ENCODE results near the gene MYL5.
"Not testable (repeated sequence)": the region's sequence is repeated elsewhere in the genome, so short reads cannot be mapped to it uniquely, and the experiment has no call there.

The MYL5 gene

DNA sequence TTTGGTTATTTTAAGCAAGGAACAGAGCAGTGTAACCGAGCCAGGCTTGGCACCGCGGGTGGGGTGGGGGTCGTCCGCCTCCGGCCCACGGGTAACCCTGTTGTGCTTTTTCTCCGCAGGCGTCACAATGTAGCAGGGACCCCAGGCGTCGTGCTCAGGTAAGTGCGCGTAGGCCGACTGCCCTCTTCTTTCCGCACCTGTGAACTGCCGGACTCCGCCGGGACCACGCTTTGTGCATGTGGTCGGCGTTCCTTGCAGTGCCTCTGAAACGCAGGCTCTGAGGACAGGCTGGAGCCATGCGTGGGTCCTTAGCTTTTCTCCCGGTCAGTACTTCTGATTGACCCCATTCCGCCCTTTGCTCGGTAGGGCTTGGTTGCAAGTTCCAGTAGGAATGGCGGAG lies 56.2 kb downstream of the MYL5 start:
- DNase-seq: no peak

DNA sequence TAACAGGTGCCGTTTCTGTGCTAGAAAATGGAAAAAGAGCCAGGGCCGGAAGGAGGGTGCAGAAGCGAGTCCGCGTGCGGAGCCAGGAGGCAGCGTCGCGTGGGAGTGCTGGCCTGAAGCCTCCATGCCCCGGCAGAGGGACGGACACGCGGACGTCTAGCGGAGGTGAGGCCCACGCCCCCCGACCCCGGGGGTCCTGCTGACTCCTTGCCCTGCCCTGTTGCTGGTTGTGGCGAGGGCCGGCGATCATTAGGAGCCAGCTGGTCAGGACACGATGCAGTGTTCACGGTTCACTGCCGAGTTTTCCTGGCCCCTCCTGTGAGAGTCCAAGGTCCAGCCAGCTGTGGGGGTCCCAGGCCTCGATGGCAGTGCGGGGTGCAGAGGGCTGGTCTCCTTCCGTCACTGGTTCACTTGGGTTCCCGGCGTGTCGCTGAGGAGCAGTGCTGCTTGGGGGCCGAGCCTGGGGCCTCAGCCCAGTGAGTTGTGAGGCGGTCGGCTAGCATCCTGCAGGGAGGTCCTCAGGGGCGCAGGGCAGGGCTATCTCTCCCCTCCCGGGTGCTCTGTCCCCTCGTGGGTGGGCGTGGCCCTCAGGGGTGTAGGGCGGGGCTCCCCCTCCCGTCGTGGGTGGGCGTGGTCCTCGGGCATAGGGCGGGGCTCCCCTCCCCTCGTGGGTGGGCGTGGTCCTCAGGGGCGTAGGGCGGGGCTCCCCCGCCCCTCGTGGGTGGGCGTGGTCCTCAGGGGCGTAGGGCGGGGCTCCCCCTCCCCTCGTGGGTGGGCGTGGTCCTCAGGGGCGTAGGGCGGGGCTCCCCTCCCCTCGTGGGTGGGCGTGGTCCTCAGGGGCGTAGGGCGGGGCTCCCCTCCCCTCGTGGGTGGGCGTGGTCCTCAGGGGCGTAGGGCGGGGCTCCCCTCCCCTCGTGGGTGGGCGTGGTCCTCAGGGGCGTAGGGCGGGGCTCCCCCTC lies 56.9 kb downstream of the MYL5 start:
- not testable (repeated sequence) for DNase-seq
